HG02970 (cell line): ENCODE data around the gene PLCL1.
A peak's percentile ranks its signal among the peaks of the same experiment; 100 is the strongest.
"Not testable (repeated sequence)": the region's sequence is repeated elsewhere in the genome, so short reads cannot be mapped to it uniquely, and the experiment has no call there.

ENCODE experiments used
- ATAC-seq: cut with Tn5 transposase; IDR thresholded peaks from one replicate; pipeline ENCODE4 v1.9.1; 2021; ENCODE audit warnings: mild to moderate bottlenecking, moderate library complexity, moderate number of reproducible peaks; ENCODE audit not compliant: unreplicated experiment, low FRiP score

Gene PLCL1

GRCh38 chr2:197809064-197809463 lies 4.7 kb downstream of the PLCL1 start:
- ATAC-seq = no peak

DNA sequence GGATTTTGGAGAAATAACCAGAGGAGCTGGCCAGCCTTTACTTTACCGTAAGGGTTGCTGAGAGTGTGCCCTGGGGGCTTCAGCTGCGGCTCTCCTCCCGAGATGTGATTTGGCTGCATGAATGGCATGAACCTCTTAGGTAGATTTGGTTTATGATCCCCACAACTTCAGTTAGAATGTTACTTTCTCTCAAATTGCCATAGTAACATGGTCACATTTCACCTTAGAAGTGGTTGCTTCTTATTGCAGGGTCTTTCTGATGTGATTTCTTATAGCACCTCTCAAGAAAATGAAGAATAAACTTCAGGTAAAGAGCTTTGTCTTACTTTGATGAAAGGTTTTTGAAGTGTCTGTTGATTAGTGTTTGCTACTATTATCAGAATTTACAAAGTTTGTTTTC lies 5.6 kb downstream of the PLCL1 start:
- no peak for ATAC-seq

DNA sequence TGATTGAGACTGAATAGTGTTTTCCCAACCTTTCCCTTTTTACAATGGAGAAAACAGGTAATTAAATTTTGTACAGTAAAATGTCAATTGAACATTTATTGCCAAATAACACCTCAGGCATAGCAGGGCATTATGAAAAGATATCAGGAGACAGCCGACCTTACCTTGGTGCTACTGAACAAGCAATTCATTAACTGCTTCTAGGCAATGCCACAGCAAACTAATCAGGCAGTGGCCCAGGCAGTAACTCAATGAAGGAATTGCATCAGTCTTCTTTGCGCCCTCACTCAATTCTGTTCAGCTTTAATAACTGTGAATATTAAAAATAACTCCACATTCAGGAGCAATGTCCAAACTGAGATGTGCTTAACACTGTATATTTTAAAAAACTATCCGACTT lies 6.1 kb downstream of the PLCL1 start:
- no peak for ATAC-seq

DNA sequence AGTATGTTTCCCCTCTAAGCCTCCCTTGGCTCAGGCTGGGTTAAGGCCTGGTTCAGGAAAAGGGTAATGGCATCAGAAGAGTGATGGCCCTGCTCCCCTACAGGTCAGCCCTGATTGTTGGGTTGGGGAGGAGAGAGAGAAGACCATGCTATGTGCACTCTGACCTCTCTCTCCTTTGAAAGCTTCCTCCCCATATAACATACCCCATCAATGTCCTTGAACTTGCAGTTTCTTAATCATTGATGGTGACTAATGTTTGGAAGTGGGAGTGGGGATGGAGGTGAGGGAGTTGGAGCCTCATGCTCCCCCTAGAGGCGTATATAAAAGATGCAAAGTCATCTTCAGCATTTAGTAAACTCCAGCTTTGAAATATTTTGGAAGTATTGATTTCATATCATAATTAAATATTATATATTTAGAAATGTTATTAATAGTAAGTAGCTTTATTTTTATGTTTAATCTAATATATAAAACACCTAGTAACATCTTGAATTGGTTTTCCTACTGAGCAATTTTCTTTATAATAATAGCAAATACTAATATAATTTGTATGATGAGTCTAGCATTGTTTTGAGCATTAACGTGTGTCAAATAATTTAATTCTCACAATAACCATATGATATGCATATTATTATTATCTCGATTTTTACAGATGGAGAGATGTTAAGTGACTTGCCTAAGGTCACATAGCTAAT lies 8.8 kb downstream of the PLCL1 start:
- ATAC-seq = no peak

GRCh38 chr2:197814526-197814925 lies 10.1 kb downstream of the PLCL1 start:
- ATAC-seq = no peak

DNA sequence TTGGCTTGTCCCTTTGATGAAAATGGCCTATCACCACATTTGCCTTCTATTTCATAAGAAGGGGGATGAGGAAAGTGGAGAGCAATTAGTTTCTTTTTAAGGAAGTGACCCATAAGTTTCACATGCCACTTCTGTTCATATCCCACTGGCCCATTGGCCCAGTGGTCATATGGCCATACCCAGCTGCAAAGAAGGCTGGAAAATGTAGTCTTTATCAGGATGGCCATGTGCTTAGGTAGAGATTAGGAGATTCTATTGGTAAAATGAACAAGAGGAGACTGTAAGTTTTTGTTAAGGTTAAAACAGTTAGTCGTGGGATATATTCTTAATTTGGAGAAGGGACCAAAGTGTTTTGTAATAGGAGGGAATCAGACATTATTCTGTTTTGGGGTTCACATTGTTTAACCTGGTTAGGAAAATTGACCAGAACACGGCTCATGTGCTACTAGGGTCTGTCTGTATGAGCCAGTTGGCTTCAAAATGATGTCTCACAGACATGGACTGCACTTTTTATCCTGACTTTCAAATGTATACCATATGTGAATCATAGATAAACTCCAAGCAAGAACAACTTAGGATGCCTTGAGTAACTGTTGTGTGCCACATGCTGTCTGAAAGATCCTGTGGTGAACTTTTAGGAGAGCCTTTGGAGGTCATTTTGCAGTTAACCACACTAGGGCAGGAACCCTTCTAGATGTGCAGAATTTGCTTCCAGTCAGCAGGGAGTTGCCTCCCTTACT lies 17.3 kb downstream of the PLCL1 start:
- no peak for ATAC-seq

DNA sequence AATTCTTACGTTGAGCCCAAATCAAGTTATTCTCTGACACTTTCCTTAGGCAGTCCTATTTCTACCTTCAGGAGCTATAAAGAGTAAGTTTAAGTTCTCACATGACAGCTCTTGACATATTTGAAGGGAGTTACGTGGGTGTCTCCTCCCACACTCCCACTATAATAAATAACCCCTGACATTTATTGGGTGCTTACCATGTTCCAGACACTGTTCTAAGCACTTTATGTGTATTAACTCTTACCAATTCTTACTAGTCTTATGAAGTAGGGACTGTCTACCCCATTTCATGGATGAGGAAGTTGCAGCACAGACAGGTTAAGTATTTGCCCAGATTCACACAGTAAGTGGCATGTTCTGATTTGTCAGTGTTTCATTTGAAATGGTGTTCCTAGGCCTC lies 17.9 kb downstream of the PLCL1 start:
- no peak for ATAC-seq

DNA sequence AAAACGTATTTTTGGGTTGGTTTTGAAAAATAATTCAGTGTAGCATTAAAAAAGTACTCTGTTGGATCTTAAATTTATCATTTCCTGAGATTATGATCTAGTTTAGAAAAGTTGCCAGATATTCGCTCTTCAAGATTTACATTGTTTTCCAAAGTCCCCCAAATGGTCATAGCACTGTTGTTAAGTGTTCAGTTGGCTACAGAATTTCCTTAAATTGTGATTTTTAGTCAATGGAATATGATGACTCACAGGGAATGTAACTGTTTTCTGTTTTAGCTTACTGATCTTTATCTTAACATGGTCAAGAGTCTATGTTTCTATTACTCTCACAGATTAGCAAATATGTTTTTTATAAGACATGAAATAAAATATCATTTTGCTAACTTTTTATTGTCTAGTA lies 23.2 kb downstream of the PLCL1 start:
- ATAC-seq = no peak

DNA sequence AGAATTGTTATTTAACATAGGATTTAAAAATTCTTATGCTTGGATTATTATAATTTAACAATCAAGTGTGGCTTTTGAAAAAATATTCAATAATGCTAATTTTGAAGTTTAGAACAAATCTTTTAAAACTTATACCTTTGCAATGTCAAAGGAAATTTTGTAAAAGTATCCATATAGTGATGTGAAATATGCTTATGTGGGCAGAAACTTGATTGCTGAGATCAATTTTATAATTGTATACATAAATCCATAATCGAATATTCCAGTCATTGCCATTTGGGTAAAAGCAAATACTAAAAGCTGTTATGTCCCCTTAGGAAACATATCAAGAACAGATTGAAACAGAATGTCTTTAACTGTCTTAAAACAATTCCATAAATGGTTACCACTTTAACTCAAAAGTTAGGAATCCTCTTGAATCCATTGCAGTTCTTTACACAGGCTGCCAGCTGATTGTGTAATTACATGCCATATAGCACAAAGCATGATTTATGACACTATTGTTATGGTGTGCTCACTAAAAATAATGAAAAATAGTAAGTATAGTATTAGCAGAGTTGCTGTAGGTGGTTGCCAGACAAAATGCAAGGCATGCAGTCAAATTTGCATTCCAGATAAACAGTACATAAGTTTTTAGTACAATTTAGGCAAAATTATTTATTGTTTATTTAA lies 24.2 kb downstream of the PLCL1 start:
- ATAC-seq = no peak

DNA sequence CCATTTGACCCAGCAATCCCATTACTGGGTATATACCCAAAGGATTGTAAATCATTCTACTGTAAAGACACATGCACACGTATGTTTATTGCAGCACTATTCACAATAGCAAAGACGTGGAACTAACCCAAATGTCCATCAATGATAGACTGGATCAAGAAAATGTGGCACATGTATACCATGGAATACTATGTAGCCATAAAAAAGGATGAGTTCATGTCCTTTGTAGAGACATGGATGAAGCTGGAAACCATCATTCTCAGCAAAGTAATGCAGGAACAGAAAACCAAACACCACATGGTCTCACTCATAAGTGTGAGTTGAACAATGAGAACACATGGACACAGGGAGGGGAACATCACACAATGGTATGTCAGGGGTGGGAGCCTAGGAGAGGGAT lies 30.4 kb downstream of the PLCL1 start:
- ATAC-seq = not testable (repeated sequence)

- ATAC-seq = no peak
Measured at GRCh38 chr2:197835293-197835692, 30.9 kb downstream of the PLCL1 start.

DNA sequence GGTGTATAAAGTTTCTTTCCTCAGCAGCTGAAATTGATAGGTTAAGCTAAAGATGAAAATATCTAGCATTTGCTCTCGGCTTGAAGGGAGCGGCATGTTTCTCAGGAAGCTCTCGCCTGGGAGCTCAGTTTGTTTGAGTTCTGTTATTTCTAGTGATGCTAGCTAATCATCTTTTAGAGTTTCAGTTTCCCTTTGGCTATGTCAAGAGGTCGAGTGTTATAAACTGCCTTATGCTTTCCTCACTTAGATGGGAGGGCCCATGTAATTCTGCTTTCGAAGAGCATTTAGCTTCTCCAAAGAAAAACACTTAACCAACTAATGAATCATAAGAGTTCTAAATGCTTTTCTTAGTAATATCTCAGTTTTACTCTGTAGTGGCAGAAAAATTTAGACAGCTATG lies 33.6 kb downstream of the PLCL1 start:
- ATAC-seq = peak; percentile 93

GRCh38 chr2:197838579-197838978 lies 34.2 kb downstream of the PLCL1 start:
- ATAC-seq = no peak

- ATAC-seq = no peak
Measured at GRCh38 chr2:197839327-197839726, 34.9 kb downstream of the PLCL1 start.

- no peak for ATAC-seq
Measured at GRCh38 chr2:197839856-197840255, 35.5 kb downstream of the PLCL1 start.

GRCh38 chr2:197846128-197846527 lies 41.7 kb downstream of the PLCL1 start:
- no peak for ATAC-seq

DNA sequence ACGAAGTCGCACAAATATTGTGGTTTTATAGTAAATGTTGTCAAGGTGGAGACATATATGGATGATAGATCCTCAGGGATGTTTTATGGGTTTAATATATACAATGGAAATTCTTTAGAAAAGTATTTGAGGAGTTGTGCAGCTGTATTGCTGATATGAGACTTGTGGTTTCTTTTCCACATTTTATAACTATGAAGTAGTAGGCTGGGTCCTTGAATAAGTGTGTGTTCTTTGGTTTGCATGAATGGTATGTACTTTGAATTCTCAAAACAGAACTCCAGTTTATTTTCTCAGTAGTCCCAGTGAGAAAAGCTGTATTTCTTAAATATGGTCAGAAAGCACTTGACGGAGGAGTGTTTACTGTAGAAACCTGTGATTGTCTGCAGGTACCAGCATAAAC lies 42.4 kb downstream of the PLCL1 start:
- ATAC-seq = no peak

- ATAC-seq = no peak
Measured at GRCh38 chr2:197847651-197848401, 43.4 kb downstream of the PLCL1 start.

DNA sequence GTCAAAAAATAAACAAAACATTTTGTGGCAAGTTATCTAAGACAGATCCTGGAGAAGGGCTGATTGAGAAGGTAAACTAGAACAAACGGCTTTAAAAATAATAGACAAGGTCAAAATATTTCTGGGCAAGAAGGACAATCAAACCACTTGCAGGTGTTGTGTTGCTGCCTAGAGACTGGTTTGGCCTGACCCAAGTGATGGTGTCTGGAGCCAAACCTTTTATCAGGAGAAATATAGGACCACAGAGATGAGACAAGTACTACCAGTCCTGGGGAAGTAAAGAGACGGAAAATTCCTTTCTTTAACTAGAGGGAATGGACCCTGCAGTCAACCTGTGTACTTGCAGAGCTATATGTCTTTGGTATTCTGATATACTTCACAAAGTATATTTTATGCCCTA lies 44.2 kb downstream of the PLCL1 start:
- ATAC-seq = no peak

- no peak for ATAC-seq
Measured at GRCh38 chr2:197850882-197851450, 46.6 kb downstream of the PLCL1 start.

DNA sequence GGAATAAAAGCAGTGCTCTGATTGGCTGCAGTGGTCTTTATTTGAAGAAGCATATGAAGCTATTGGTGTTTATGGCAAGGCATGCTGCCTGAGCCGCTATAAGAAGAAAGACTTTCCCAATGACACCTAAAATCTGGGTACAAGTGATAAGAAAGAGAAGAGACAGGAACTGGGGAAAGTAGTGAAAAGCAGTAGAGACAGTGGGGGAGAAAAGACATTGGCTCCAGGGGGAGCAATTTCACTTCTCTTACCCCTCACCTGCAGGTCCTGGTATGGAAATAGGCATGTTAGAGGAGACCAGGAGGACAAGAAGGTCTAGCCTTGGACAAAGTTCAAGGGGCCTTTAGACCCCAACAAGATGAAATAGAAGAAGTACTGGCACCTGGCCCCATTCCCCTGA lies 47.1 kb downstream of the PLCL1 start:
- no peak for ATAC-seq
